GM19463 (cell line): ENCODE results near the gene ARRB1.

ENCODE experiments used
- ATAC-seq: cut with Tn5 transposase; IDR thresholded peaks from one replicate; pipeline ENCODE4 v1.9.1; 2021; ENCODE audit warnings: mild to moderate bottlenecking, moderate library complexity; ENCODE audit not compliant: unreplicated experiment

ARRB1 gene

DNA sequence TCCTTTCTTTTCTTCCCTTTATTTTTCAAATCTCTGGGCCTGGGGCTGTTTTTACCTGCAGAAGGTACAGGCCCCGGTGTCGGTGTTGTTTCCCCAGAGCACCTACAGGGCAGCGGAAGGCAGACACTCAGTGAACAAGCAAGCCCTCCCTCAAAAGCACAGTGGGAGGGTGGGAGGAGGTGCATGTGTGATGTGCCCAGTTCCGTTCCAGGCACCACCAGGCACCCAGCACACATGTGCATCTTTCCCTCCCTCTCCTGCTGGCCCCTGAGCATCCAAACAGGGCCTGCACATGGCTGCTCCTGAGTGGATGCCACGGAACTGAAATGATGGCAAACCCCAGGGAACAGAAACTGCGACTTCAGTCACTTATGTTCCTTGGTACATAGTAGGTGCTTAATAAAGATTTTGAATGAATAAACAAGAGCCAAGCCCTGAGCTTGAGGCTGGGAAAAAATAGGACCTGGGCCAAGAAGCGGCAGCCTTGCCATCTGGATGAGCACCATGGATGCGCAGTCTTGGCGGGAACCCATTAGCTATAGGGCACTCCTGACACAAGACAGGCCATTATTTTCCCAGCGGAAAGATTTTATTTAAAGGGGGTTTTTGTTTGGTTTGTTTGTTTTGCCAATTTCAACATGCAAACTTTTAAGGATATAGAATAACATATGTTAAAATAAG lies 47.8 kb downstream of the ARRB1 start:
- no peak for ATAC-seq

GRCh38 chr11:75302371-75302770 lies 49.1 kb downstream of the ARRB1 start:
- ATAC-seq = no peak

GRCh38 chr11:75301601-75302345 lies 49.7 kb downstream of the ARRB1 start:
- no peak for ATAC-seq

- no peak for ATAC-seq
Observed at GRCh38 chr11:75301131-75301530, 50.3 kb downstream of the ARRB1 start.

DNA sequence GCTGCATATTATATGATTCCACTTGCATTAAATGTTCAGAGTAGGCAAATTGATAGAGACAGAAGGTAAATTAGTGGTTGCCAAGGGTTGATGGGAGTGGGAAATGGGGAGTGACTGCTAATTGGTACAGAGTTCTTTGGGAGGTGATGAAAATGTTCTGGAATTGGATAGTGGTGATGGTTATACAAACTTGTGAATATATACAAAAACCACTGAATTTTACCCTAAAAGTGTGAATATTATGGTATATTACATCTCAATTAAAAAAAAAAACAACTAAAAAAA lies 52.5 kb downstream of the ARRB1 start:
- no peak for ATAC-seq

- no peak for ATAC-seq
Observed at GRCh38 chr11:75298191-75298975, 53.1 kb downstream of the ARRB1 start.

GRCh38 chr11:75293903-75294302 lies 57.6 kb downstream of the ARRB1 start:
- ATAC-seq = no peak

- no peak for ATAC-seq
Observed at GRCh38 chr11:75292943-75293342, 58.5 kb downstream of the ARRB1 start.

- no peak for ATAC-seq
Observed at GRCh38 chr11:75291741-75292140, 59.7 kb downstream of the ARRB1 start.

DNA sequence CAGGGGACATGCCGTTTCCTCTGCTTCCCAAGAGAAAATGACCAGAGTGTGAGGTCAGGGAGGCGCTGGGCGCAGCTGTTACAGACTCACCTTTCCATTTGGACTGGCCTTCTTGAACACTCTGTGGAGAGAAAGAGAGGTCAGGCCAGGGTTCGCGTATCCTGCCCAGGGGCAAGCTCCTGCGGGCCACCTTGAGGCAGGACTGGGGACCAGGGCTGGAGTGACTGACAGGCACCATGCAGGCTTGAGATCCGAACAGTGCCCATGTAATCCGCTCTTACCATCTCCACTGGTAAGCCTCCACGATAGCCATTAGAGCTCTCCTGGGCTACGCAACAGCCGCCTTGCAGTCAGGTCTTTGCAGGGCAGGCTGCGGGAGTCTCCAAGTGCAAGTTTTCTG lies 61.5 kb downstream of the ARRB1 start:
- no peak for ATAC-seq

DNA sequence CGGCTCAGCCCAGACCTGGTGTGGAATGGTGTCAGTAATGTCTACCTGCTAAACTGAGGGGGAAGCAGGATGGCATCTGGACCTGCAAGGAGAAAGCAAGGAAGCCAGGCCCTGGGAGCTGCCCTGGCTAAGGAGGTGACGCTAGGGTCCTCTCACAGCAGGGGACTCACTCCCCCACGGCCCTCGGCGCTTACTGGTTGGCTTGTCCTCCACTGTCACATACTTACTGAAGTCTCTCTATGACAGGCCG lies 62.0 kb downstream of the ARRB1 start:
- no peak for ATAC-seq

GRCh38 chr11:75287579-75287978 lies 63.9 kb downstream of the ARRB1 start:
- ATAC-seq = no peak

DNA sequence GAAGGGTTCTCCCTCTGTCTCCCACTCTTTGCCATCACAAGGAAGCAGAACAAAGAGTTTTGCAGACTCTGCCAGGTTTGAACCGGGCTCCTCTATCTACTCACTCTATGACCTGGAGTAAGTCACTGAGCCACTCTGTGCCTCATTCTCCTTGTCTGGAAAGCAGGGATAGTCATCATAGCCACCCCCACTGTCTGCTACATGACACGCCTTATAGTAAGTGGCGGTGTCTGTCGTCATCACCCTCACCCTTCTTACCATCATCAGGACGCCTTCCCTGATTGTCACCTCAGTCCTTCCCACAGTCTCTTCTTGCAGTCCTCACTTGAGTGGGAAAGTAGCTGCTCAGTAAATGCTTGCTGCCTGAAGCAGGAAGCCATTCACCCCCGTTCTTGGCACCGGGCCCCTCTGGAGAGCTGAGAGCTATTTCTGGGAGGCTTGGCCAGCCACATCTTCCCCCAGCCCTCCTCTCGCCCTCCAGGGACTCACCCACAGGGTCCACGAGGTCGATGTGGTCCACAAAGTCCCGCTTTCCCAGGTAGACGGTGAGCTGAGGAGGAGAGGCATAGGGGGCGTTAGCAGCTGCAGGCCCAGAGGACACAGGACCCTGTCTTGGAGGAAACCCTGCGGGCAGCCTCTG lies 64.5 kb downstream of the ARRB1 start:
- no peak for ATAC-seq

GRCh38 chr11:75285776-75286360 lies 65.6 kb downstream of the ARRB1 start:
- no peak for ATAC-seq

- no peak for ATAC-seq
Observed at GRCh38 chr11:75283391-75283931, 68.0 kb downstream of the ARRB1 start.

- no peak for ATAC-seq
Observed at GRCh38 chr11:75281469-75282095, 69.9 kb downstream of the ARRB1 start.

GRCh38 chr11:75280770-75281468 lies 70.5 kb downstream of the ARRB1 start:
- no peak for ATAC-seq

DNA sequence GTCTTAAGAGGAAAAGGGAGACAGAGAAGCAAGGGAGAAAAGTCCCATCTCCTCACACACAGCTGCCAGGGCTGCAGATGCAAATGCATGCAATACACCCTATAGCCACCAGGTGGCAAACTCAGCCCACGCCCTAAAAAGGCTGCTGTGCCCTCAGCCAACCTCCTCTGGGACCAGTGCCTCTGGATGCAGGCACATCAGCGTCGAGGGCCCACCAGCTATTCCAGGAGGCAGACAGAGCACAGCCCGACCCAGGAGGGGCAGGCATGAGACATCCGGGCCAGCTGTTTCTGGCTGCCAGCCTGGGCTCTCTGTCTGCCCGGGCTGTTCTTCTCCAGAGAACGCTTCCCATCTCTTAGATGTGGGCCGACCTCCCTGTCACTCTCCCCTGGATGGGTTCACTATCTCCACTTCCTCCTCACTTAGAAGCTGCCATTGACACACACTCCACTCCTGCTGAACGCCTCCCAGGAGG lies 71.2 kb downstream of the ARRB1 start:
- no peak for ATAC-seq

DNA sequence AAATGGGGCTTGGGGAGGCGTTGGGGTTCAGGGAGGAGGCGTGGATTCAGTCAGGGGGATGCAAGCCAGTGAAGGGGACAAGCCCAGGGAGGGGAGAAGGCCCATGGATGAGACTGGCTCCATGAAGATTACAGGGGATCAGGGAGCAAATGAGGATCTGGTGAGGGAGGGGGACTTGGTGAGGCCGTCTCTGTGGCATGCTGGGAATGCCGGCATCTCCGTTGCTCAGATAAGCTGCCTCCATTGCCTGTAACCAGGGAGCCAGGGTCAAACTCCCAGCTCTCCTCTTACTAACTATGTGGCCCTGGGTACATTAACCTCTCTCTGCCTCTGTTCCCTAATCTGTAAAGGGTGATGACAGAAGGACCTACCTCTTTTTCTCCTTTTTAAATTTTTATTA lies 72.2 kb downstream of the ARRB1 start:
- ATAC-seq = no peak
